ENCODE results near the gene DIO2. TPM values are rescaled to one million over a fixed set of nuclear protein-coding genes. Genes with fewer than 3 reads are reported as not detected.

The DIO2 gene
- total RNA-seq, 1 donor: 66.0 TPM

DNA sequence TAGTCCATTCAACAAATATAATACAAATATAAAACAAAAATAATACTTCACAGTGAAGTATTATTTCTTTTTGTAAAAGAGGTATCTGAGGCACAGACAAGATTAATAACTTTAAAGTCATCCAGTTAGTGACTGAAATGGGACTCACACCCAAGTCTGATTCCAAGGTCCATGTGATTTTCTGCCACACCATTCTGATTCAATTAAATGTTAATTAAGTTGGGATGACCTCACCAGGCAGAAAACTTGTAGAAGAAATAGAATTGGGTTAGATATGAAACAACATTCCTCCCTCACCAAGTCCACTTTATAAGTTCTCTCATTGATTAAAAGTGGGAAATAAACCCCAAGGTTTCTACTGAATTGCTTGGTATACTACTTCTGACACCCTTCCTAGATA, 34.4 kb downstream of the DIO2 start:
- H3K4me3 ChIP-seq (ENCODE audit: low read depth, low read length): no peak overlapping the region
- DNase-seq (ENCODE audit: low read depth): no peak
- TF ChIP-seq, protein P1, sequence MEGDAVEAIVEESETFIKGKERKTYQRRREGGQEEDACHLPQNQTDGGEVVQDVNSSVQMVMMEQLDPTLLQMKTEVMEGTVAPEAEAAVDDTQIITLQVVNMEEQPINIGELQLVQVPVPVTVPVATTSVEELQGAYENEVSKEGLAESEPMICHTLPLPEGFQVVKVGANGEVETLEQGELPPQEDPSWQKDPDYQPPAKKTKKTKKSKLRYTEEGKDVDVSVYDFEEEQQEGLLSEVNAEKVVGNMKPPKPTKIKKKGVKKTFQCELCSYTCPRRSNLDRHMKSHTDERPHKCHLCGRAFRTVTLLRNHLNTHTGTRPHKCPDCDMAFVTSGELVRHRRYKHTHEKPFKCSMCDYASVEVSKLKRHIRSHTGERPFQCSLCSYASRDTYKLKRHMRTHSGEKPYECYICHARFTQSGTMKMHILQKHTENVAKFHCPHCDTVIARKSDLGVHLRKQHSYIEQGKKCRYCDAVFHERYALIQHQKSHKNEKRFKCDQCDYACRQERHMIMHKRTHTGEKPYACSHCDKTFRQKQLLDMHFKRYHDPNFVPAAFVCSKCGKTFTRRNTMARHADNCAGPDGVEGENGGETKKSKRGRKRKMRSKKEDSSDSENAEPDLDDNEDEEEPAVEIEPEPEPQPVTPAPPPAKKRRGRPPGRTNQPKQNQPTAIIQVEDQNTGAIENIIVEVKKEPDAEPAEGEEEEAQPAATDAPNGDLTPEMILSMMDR (IDR thresholded peaks at IDR 0.05; ENCODE audit: insufficient read depth, low read length): no peak

- DNase-seq (ENCODE audit: low read depth): no peak
- TF ChIP-seq, protein P1 (IDR thresholded peaks at IDR 0.05; ENCODE audit: insufficient read depth, low read length): no peak
These were observed 38.8 kb downstream of the DIO2 start for GRCh38 chr14:80172375-80173051.

GRCh38 chr14:80167793-80168448, 43.4 kb downstream of the DIO2 start:
- DNase-seq (ENCODE audit: low read depth): no peak
- TF ChIP-seq, protein P1 (IDR thresholded peaks at IDR 0.05; ENCODE audit: insufficient read depth, low read length): no peak
- H3K4me3 ChIP-seq (ENCODE audit: low read depth, low read length): no peak overlapping the region

More at GRCh38 chr14:80172375-80173051, 38.8 kb downstream of the DIO2 start:
- H3K4me3 ChIP-seq (ENCODE audit: low read depth, low read length): no peak overlapping the region

DNA sequence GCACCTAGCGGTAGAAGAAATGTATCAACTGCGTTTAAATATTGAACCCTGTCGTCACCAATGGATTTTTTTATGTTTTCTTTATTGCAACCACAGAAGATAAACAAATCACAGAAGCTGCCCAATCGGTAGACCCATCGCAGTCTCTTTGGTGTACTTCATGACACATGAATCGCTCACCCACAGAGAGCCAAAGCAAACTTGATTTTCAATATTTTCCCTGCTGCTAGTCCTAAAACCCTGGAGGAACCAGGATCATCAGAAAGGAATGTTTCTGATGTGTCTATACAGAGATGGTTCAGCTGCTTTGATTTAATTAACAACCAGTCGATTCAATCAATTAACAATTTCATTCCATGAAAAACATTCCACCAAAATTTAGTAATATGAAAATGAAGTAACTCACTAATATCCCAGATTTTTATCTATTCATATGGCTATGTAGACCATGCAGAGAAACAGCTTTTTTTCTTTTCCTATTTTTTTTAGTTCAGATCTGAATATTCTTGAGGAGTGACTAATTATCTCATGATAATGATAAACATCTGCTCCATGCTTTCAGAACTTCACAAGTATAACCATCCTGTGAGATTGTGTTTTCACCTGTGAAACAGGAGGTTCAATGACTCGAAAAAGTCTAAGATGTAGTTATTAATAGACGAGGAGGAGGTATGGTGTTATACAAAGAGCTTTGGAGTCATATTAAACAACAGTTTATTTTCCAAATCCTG, 46.1 kb downstream of the DIO2 start:
- TF ChIP-seq, protein P1 (IDR thresholded peaks at IDR 0.05; ENCODE audit: insufficient read depth, low read length): no peak
- peak; percentile 34 for DNase-seq (ENCODE audit: low read depth)
- no peak overlapping the region for H3K4me3 ChIP-seq (ENCODE audit: low read depth, low read length)

DNA sequence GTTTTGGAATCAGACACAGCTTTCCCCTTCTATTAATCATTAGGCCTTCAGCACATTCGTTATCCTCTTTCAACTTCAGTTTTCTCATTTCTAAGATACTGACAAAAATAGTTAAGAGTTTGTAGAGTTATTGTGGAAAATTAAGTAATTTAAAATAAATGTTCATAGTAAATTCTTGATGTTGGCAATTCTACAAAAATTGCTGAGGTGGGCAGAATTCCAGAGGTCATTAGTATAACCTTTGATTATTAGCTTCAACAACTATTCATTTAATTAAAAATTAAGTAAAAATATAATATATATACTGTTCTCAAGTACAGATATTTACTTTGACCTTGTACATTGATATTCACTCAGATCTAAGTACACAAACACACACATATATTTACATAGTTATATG, 58.5 kb downstream of the DIO2 start:
- TF ChIP-seq, protein P1 (IDR thresholded peaks at IDR 0.05; ENCODE audit: insufficient read depth, low read length): no peak
- DNase-seq (ENCODE audit: low read depth): no peak
- no peak overlapping the region for H3K4me3 ChIP-seq (ENCODE audit: low read depth, low read length)

DNA sequence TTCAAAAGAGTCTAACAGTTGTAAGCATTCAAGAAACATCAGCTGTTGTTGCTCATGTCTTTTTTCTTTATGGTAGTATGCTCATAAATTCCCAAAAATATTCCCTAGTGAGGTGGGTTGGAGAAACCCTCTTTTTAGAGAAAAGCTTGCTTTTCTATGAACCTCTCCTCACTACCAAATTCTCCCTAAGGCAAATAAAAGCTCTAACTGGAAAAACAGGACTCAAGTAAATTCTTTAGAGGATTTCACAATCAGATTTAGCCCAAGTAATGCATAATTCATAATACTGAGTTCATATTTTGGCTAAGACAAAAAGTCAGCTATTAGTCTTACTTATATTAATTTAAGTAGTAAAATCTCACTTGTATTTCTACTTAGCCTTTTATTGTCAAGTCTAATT, 59.1 kb downstream of the DIO2 start:
- H3K4me3 ChIP-seq (ENCODE audit: low read depth, low read length): no peak overlapping the region
- TF ChIP-seq, protein P1 (IDR thresholded peaks at IDR 0.05; ENCODE audit: insufficient read depth, low read length): no peak
- DNase-seq (ENCODE audit: low read depth): no peak
